CD4-positive, alpha-beta T cell treated with Interleukin-15 for 4 hours (primary cell): Measurements from ENCODE around the gene SH2D3C.

Experiments used
- DNase-seq: peaks from one replicate; pipeline ENCODE4 v3.0.0-alpha.2; 2020; ENCODE audit warnings: low spot score

SH2D3C gene

DNA sequence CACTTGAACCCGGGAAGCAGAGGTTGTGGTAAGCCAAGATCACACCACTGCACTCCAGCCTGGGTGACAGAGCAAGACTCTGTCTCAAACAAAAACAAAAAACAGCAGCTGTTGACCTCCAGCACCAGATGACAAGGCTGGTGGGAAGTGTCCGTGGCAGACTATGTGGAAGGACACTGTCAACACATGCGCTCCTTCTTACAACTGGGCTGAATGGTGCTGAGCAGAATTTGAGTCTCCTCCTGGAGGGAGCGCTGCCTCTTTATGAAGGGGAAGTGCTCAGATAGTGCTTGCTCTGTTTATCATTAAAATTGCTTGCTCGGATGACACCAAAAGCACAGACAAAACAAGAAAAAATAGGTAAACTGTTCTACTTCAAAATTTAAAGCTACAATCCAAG is 80.9 kb downstream of the SH2D3C start:
- DNase-seq, result no peak

- DNase-seq, result no peak
These were observed 83.4 kb downstream of the SH2D3C start for GRCh38 chr9:127694890-127695720.

DNA sequence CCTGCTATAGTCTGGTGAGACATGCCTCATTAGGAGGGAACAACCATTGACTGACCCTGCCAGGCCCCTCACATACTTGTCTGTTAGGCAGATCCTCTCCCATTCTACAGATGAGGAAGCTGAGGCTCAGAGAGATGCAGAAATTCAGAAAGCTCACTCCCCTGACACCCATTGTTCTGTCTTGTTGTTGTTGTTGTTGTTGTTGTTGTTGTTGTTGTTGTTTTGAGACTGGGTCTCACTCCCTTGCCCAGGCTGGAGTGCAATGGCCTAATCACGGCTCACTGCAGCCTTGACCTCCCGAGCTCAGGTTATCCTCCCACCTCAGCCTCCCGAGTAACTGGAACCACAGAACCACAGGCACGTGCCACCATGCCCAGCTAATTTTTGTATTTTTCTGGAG is 84.8 kb downstream of the SH2D3C start:
- DNase-seq, result no peak

- DNase-seq, result no peak
These were observed 85.3 kb downstream of the SH2D3C start for GRCh38 chr9:127693143-127693542.

DNA sequence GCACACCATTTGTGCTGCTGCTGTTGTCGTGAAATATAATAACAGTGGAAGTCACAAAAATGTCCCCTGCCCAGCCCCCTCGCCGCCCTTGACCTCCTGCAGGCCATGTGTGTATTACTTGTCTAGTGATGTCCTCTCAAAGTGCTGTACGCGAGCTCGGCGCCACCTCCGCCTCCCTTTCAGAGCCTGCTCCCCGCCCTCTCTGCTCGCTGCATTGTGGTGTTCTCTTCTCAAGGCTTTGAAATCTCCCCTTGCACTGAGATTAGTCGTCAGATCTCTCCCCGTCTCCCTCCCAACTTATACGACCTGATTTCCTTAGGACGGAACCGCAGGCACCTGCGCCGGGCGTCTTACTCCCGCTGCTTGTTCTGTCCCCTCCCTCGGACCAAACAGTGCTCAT is 86.4 kb downstream of the SH2D3C start:
- DNase-seq, result no peak

GRCh38 chr9:127690735-127691134 is 87.7 kb downstream of the SH2D3C start:
- no peak for DNase-seq

- DNase-seq, result no peak
These were observed 89.0 kb downstream of the SH2D3C start for GRCh38 chr9:127689329-127690000.
